ENCODE data around the gene AP5Z1.

AP5Z1 gene

GRCh38 chr7:4805110-4805983 lies 29.9 kb downstream of the AP5Z1 start:
- DNase-seq: no peak

GRCh38 chr7:4805984-4806300 lies 30.5 kb downstream of the AP5Z1 start:
- DNase-seq: no peak

GRCh38 chr7:4806983-4807597 lies 31.7 kb downstream of the AP5Z1 start:
- DNase-seq: no peak

- no peak for DNase-seq
Measured at GRCh38 chr7:4807598-4808016, 32.2 kb downstream of the AP5Z1 start.

GRCh38 chr7:4808026-4808425 lies 32.6 kb downstream of the AP5Z1 start:
- DNase-seq: no peak

GRCh38 chr7:4808565-4808964 lies 33.1 kb downstream of the AP5Z1 start:
- DNase-seq: no peak

GRCh38 chr7:4809091-4809591 lies 33.7 kb downstream of the AP5Z1 start:
- no peak for DNase-seq

- no peak for DNase-seq
Measured at GRCh38 chr7:4809666-4810065, 34.2 kb downstream of the AP5Z1 start.

GRCh38 chr7:4814433-4814832 lies 39.0 kb downstream of the AP5Z1 start:
- DNase-seq: no peak

GRCh38 chr7:4815121-4815520 lies 39.7 kb downstream of the AP5Z1 start:
- no peak for DNase-seq

GRCh38 chr7:4815609-4816418 lies 40.4 kb downstream of the AP5Z1 start:
- no peak for DNase-seq

GRCh38 chr7:4816419-4817080 lies 41.1 kb downstream of the AP5Z1 start:
- no peak for DNase-seq

GRCh38 chr7:4817178-4817901 lies 41.9 kb downstream of the AP5Z1 start:
- DNase-seq: no peak

- DNase-seq: no peak
Measured at GRCh38 chr7:4818000-4818794, 42.8 kb downstream of the AP5Z1 start.

- DNase-seq: no peak
Measured at GRCh38 chr7:4819560-4820404, 44.4 kb downstream of the AP5Z1 start.

GRCh38 chr7:4820405-4820966 lies 45.1 kb downstream of the AP5Z1 start:
- no peak for DNase-seq

- DNase-seq: no peak
Measured at GRCh38 chr7:4820967-4821471, 45.6 kb downstream of the AP5Z1 start.

- DNase-seq: no peak
Measured at GRCh38 chr7:4822677-4823076, 47.3 kb downstream of the AP5Z1 start.

GRCh38 chr7:4823441-4824119 lies 48.2 kb downstream of the AP5Z1 start:
- DNase-seq: no peak
